IMR-90 (cell line): Measurements from ENCODE around the gene CHN1. TPM values are rescaled to one million over a fixed set of nuclear protein-coding genes. Genes with fewer than 3 reads are reported as not detected.

Source experiments
- ATAC-seq: fragments of 200-7000 bp; cut with Tn5 transposase; 2 replicates; pipeline ENCODE4 v1.9.1; 2020; ENCODE audit warnings: low read depth, mild to moderate bottlenecking, moderate library complexity
- BruUV-seq: library from RNA; stranded (reverse); fragments of 400-500 nt; replicated peaks from 2 replicates; lab custom pipeline; 2021; lab: Mats Ljungman, UMichigan
- CTCF ChIA-PET: fragments of 300-600 bp; formaldehyde crosslinking; extraction: SDS; loops from one replicate; lab custom pipeline; 2021; ENCODE audit warnings: antibody characterized with exemption; lab: Yijun Ruan, JAX
- POLR2A ChIA-PET: fragments of 300-600 bp; sonication (Branson Sonifier 250); formaldehyde crosslinking; loops from one replicate; lab custom pipeline; 2022; ENCODE audit warnings: antibody characterized with exemption; ENCODE audit not compliant: unreplicated experiment; lab: Charles Lee
- DNase-seq: peaks from one replicate; pipeline ENCODE4 v3.0.0; 2013
- H2AFZ ChIP-seq: replicated peaks from 2 replicates; pipeline ENCODE3; 2013; ENCODE audit warnings: low read length, mild to moderate bottlenecking; ENCODE audit not compliant: poor library complexity
- H2AK5ac ChIP-seq: 2 replicates; pipeline ENCODE4 v1.6.1; 2013; ENCODE audit warnings: low read depth, low read length, inconsistent platforms
- H2AK9ac ChIP-seq: replicated peaks from 2 replicates; pipeline ENCODE3; 2013; ENCODE audit warnings: mild to moderate bottlenecking, low read depth, low read length, moderate library complexity; ENCODE audit not compliant: poor library complexity
- H2BK120ac ChIP-seq: 2 replicates; pipeline ENCODE4 v1.6.1; 2013; ENCODE audit warnings: low read depth, low read length, inconsistent platforms
- H2BK15ac ChIP-seq: 3 replicates; pipeline ENCODE4 v1.6.1; 2013; ENCODE audit warnings: low read depth, low read length, inconsistent platforms
- H2BK20ac ChIP-seq: 2 replicates; pipeline ENCODE4 v1.6.1; 2013; ENCODE audit warnings: low read depth, mild to moderate bottlenecking, inconsistent platforms, low read length, moderate library complexity
- H2BK5ac ChIP-seq: 2 replicates; pipeline ENCODE4 v1.6.1; 2013; ENCODE audit warnings: mild to moderate bottlenecking, low read depth, low read length, inconsistent platforms; ENCODE audit not compliant: poor library complexity, severe bottlenecking
- H3K14ac ChIP-seq: replicated peaks from 2 replicates; pipeline ENCODE4 v1.6.1; 2013; ENCODE audit warnings: low read depth, low read length, inconsistent platforms
- H3K18ac ChIP-seq: 2 replicates; pipeline ENCODE4 v1.6.1; 2013; ENCODE audit warnings: low read depth, low read length, control low read depth
- H3K23ac ChIP-seq: 2 replicates; pipeline ENCODE4 v1.6.1; 2013; ENCODE audit warnings: low read depth, low read length, inconsistent platforms
- H3K27ac ChIP-seq: 2 replicates; pipeline ENCODE4 v1.5.1; 2013; ENCODE audit warnings: mild to moderate bottlenecking, control low read depth, low read length; ENCODE audit not compliant: insufficient read depth
- H3K27me3 ChIP-seq: 2 replicates; pipeline ENCODE4 v1.6.1; 2013; ENCODE audit warnings: low read length; ENCODE audit not compliant: control insufficient read depth, insufficient read depth
- H3K36me3 ChIP-seq: 2 replicates; pipeline ENCODE4 v1.6.1; 2013; ENCODE audit warnings: low read length, mixed read lengths; ENCODE audit not compliant: control insufficient read depth, insufficient read depth
- H3K4ac ChIP-seq: 2 replicates; pipeline ENCODE4 v1.6.1; 2013; ENCODE audit warnings: low read depth, low read length, inconsistent platforms
- H3K4me1 ChIP-seq: 2 replicates; pipeline ENCODE4 v1.6.1; 2013; ENCODE audit warnings: low read length, mixed read lengths; ENCODE audit not compliant: control insufficient read depth, insufficient read depth
- H3K4me2 ChIP-seq: 2 replicates; pipeline ENCODE4 v1.6.1; 2013; ENCODE audit warnings: low read depth, mild to moderate bottlenecking, control low read depth, low read length, moderate library complexity
- H3K4me3 ChIP-seq: 2 replicates; pipeline ENCODE4 v1.5.1; 2013; ENCODE audit warnings: low read depth, mild to moderate bottlenecking, control low read depth, low read length, moderate library complexity; ENCODE audit not compliant: insufficient read depth
- H3K56ac ChIP-seq: 2 replicates; pipeline ENCODE4 v1.6.1; 2013; ENCODE audit warnings: low read length, inconsistent platforms; ENCODE audit not compliant: insufficient read depth; ENCODE audit errors: extremely low read depth
- H3K79me1 ChIP-seq, 2 experiments: 2 replicates each; pipeline ENCODE4 v1.6.1; 2013; ENCODE audit warnings: low read length in 2 of 2, inconsistent platforms in 1 of 2, low read depth in 1 of 2
- H3K9ac ChIP-seq: 2 replicates; pipeline ENCODE4 v1.6.1; 2013; ENCODE audit warnings: low read depth, low read length, control low read depth
- H3K9me1 ChIP-seq: 2 replicates; pipeline ENCODE4 v1.6.1; 2013; ENCODE audit warnings: low read length, inconsistent platforms; ENCODE audit not compliant: insufficient read depth
- H3K9me3 ChIP-seq: 2 replicates; pipeline ENCODE4 v1.6.1; 2013; ENCODE audit warnings: low read length; ENCODE audit not compliant: control insufficient read depth, insufficient read depth
- H4K20me1 ChIP-seq: 2 replicates; pipeline ENCODE4 v1.6.1; 2013; ENCODE audit warnings: low read length, inconsistent platforms; ENCODE audit not compliant: insufficient read depth
- H4K5ac ChIP-seq: 2 replicates; pipeline ENCODE4 v1.6.1; 2013; ENCODE audit warnings: mild to moderate bottlenecking, low read depth, low read length, control low read depth
- H4K8ac ChIP-seq, 2 experiments: 2 replicates each; pipeline ENCODE4 v1.6.1; 2013; ENCODE audit warnings: low read depth in 2 of 2, low read length in 2 of 2, control low read depth in 1 of 2, inconsistent platforms in 1 of 2
- H4K91ac ChIP-seq: 2 replicates; pipeline ENCODE4 v1.6.1; 2013; ENCODE audit warnings: low read depth, low read length, inconsistent platforms; ENCODE audit not compliant: insufficient read depth
- CEBPB ChIP-seq: IDR thresholded peaks from 2 replicates; pipeline ENCODE4 v1.6.1; 2012; ENCODE audit warnings: low read depth, low read length, improper control_type of control experiment
- CHD1 ChIP-seq: IDR thresholded peaks from 2 replicates; pipeline ENCODE4 v1.6.1; 2012; ENCODE audit warnings: low read depth, low read length, improper control_type of control experiment
- FOS ChIP-seq: fragments of 150-350 bp; IDR thresholded peaks from 2 replicates; pipeline ENCODE4 v1.6.1; 2016; ENCODE audit warnings: low read depth, low read length
- MAZ ChIP-seq: IDR thresholded peaks from 2 replicates; pipeline ENCODE4 v1.6.1; 2012; ENCODE audit warnings: low read depth, mild to moderate bottlenecking, low read length, improper control_type of control experiment, moderate library complexity, borderline replicate concordance
- MXI1 ChIP-seq: IDR thresholded peaks from 2 replicates; pipeline ENCODE4 v1.6.1; 2012; ENCODE audit warnings: low read depth, mild to moderate bottlenecking, low read length, moderate library complexity, borderline replicate concordance
- NFE2L2 ChIP-seq: fragments of 150-350 bp; IDR thresholded peaks from 2 replicates; pipeline ENCODE4 v1.6.1; 2016; ENCODE audit warnings: low read depth, mild to moderate bottlenecking, low read length
- RFX5 ChIP-seq: IDR thresholded peaks from 2 replicates; pipeline ENCODE4 v1.8.0; 2012; ENCODE audit warnings: low read depth, mild to moderate bottlenecking, low read length, moderate library complexity
- SMC3 ChIP-seq: fragments of 150-350 bp; IDR thresholded peaks from 2 replicates; pipeline ENCODE4 v1.6.1; 2016; ENCODE audit warnings: low read depth, mild to moderate bottlenecking, antibody characterized with exemption, low read length, moderate library complexity
- WGBS, 2 experiments: methylation state at CpG; one replicate each; pipeline versions ENCODE4 v1.1.5 to v1.1.7; 2013; ENCODE audit warnings: missing lambda C conversion rate in 2 of 2; ENCODE audit not compliant: insufficient read length in 1 of 2; ENCODE audit errors: extremely low coverage in 2 of 2; 5-methylcytosine and 5-hydroxymethylcytosine counted together
- dilution Hi-C: fragments of 300-500 bp; cut with HindIII; formaldehyde crosslinking; loops from one replicate; pipeline ENCODE4 v1.14.3; 2018; ENCODE audit warnings: low sequenced_read_pairs; ENCODE audit not compliant: unreplicated experiment
- in situ Hi-C: fragments of 300-500 bp; cut with MboI; formaldehyde crosslinking; loops from 3 replicates; pipeline ENCODE4 v1.14.3; 2019; ENCODE audit warnings: low sequenced_read_pairs, inconsistent platforms, mixed read lengths
- intact Hi-C: fragments of 100-400 bp; cut with micrococcal nuclease; formaldehyde crosslinking; loops from 2 replicates; pipeline ENCODE4 v1.10.0; 2022
- polyA plus RNA-seq, 3 experiments: library from polyadenylated mRNA; depleted of rRNA; stranded (reverse); fragments of >200 nt; gene quantifications; 2 replicates each; pipeline ENCODE4 v1.2.3, GENCODE V29; 2012; ENCODE audit warnings: low replicate concordance in 1 of 3
- total RNA-seq: library from RNA; depleted of rRNA; stranded (reverse); fragments of >200 nt; gene quantifications from 2 replicates; pipeline ENCODE4 v1.2.3, GENCODE V29; 2012
- TF ChIP-seq, protein P1 (sequence below): fragments of 150-350 bp; IDR thresholded peaks from 2 replicates; pipeline ENCODE4 v1.6.1; 2016; ENCODE audit warnings: low read depth, mild to moderate bottlenecking, low read length, moderate library complexity, borderline replicate concordance
- TF ChIP-seq, protein P2 (sequence below): fragments of 150-350 bp; IDR thresholded peaks from 2 replicates; pipeline ENCODE4 v1.6.1; 2017; ENCODE audit warnings: mild to moderate bottlenecking, antibody characterized with exemption, low read length, low read depth

The CHN1 gene
- total and polyA plus RNA-seq, 2 of the 4 experiments (the other 2 are of a cell fraction): 58.4 to 66.9 TPM

DNA sequence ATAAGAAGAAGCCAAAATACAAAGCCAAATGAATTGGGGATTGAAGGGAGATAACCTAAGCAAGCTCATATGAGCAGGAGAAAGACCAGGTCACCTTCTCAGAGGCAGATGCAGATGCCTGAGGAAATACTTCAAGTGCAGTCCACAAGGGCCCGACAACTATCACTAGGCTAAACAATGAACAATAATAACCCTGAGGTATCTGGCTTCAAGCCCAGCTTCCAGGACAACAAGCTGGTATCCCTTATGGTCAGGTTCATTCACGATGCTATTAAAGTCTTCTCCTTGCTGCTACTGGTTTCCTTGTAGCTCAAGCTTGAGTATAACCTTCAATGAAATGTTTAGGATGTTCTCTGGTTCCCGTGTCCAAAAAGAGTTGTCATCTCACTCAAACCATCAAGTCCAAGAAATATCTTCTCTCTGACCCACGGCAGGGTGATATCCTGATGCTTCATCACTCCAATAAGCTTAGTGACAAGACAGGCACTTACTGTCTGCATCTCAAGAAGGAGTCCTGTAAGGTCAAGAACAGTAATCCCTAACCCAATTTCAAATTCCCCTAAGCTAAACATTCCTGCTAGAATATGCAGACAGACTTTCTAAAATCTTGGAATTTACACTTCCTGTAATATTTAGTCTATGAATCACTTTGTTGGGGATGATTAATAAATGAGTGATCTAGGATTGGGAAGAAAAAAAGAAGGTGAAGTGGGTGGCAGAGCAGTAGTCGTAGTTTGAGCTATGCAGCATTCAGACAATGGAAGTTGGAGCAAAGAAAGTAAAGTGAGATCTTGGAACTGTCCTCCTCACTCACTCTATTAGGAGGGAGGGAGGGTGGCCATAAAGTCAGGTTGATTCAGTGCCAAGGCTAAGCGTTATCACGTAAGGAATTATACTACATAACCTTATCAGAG lies 33.1 kb downstream of the CHN1 start:
- H3K14ac ChIP-seq: peak overlapping the region; percentile 82
- BruUV-seq: no TSS peak
- WGBS, 2 experiments: no CpG with 5 or more reads among the region's 7 CpGs
- peak overlapping the region; percentile 79 for H3K56ac ChIP-seq
- H2BK5ac ChIP-seq: peak overlapping the region; percentile 99
- TF ChIP-seq SMC3: no peak
- TF ChIP-seq, protein P1, sequence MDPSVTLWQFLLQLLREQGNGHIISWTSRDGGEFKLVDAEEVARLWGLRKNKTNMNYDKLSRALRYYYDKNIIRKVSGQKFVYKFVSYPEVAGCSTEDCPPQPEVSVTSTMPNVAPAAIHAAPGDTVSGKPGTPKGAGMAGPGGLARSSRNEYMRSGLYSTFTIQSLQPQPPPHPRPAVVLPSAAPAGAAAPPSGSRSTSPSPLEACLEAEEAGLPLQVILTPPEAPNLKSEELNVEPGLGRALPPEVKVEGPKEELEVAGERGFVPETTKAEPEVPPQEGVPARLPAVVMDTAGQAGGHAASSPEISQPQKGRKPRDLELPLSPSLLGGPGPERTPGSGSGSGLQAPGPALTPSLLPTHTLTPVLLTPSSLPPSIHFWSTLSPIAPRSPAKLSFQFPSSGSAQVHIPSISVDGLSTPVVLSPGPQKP: no peak
- TF ChIP-seq, protein P2, sequence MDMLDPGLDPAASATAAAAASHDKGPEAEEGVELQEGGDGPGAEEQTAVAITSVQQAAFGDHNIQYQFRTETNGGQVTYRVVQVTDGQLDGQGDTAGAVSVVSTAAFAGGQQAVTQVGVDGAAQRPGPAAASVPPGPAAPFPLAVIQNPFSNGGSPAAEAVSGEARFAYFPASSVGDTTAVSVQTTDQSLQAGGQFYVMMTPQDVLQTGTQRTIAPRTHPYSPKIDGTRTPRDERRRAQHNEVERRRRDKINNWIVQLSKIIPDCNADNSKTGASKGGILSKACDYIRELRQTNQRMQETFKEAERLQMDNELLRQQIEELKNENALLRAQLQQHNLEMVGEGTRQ: no peak
- peak; percentile 48; the same call in 1 of the 2 replicates for TF ChIP-seq FOS
- TF ChIP-seq MXI1: no peak
- 0 out of 2 replicates have a peak, but pooled peaks have one; percentile 13 for TF ChIP-seq NFE2L2
- TF ChIP-seq RFX5: no peak
- TF ChIP-seq CHD1: no peak
- no peak for TF ChIP-seq CEBPB
- no peak for TF ChIP-seq MAZ
- H2BK20ac ChIP-seq: peak overlapping the region; percentile 98
- H2BK15ac ChIP-seq: peak overlapping the region; percentile 98
- peak overlapping the region; percentile 36; the same call in 1 of the 2 replicates for H3K9ac ChIP-seq
- peak overlapping the region; percentile 96 for H2BK120ac ChIP-seq
- peak overlapping the region; percentile 97; the same call in 1 of the 2 replicates for H3K18ac ChIP-seq
- peaks cover 4 to 16% of the 10 kb centered on the region in 2 experiments; a peak in 3 of 4 replicates for H3K79me1 ChIP-seq
- H3K4me1 ChIP-seq: peaks cover 15% of the 10 kb centered on the region; the same call in 1 of the 2 replicates
- peak overlapping the region; percentile 21 for H2AK9ac ChIP-seq
- no peaks in the 10 kb centered on the region for H3K27me3 ChIP-seq
- dilution Hi-C loops: no loop called here
- intact Hi-C loops: loop anchor here (5.0 kb wide), 1 partner anchor 125 kb away; no protein-coding TSS in a partner anchor
- H3K4ac ChIP-seq: peak overlapping the region; percentile 97
- peak overlapping the region; percentile 90; the same call in 1 of the 2 replicates for H4K5ac ChIP-seq
- ChIA-PET POLR2A (no interaction called here), CTCF (interaction anchor here (0.6 to 1.3 kb wide), 3 partner anchors 13 to 201 kb away, joined by 3 read pairs; no protein-coding TSS in a partner anchor)
- ATAC-seq (peak; percentile 71), DNase-seq (peak; percentile 75)
- no peak overlapping the region; the same call in 1 of the 2 replicates for H3K4me3 ChIP-seq
- no peaks in the 10 kb centered on the region for H3K9me3 ChIP-seq
- H3K9me1 ChIP-seq: 0 out of 2 replicates have a peak, but pooled peaks cover 3% of the 10 kb centered on the region
- H3K27ac ChIP-seq: peak overlapping the region; percentile 82
- H4K91ac ChIP-seq: peak overlapping the region; percentile 87
- H4K20me1 ChIP-seq: no peaks in the 10 kb centered on the region
- peak overlapping the region; percentile 88 for H3K23ac ChIP-seq
- peak overlapping the region; percentile 78 for H2AK5ac ChIP-seq
- in situ Hi-C loops: no loop called here
- peak overlapping the region; percentile 72 to 93 for H4K8ac ChIP-seq
- no peaks in the 10 kb centered on the region for H3K36me3 ChIP-seq
- peak overlapping the region; percentile 61 for H2AFZ ChIP-seq
- peak overlapping the region; percentile 81; the same call in 1 of the 2 replicates for H3K4me2 ChIP-seq
